GM19468 (cell line): ENCODE data around the gene UPK3B.
"Not testable (repeated sequence)": the region's sequence is repeated elsewhere in the genome, so short reads cannot be mapped to it uniquely, and the experiment has no call there.

ENCODE experiments used
- ATAC-seq: cut with Tn5 transposase; IDR thresholded peaks from one replicate; pipeline ENCODE4 v1.9.1; 2021; ENCODE audit warnings: mild to moderate bottlenecking, moderate library complexity, moderate number of reproducible peaks; ENCODE audit not compliant: unreplicated experiment; ENCODE audit errors: extremely low read depth

The UPK3B gene

GRCh38 chr7:76486618-76487017 is 23.7 kb upstream of the UPK3B start:
- ATAC-seq, result peak; percentile 98

DNA sequence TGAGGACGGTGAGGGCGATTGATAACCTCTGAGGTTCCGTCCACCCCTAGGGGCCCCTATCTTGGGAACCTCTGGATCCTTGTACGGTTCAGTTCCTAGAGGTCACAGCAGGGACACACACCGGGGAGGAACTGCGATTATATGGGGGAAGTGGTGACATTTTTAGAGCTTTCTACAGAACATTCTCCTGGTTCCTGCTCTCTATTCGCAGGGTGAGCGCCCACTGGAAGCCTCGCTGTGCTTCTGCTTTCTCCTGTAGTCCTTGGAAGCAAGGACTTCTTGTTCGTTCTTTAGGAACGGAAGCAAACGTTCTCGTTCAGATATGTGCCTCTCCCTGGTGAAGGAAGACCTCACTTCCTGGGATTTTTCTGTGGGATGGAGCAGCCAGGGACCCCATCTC is 22.4 kb upstream of the UPK3B start:
- ATAC-seq, result not testable (repeated sequence)

- ATAC-seq, result not testable (repeated sequence)
Observed at GRCh38 chr7:76492139-76492538, 18.2 kb upstream of the UPK3B start.

GRCh38 chr7:76495717-76496116 is 14.6 kb upstream of the UPK3B start:
- not testable (repeated sequence) for ATAC-seq

- ATAC-seq, result not testable (repeated sequence)
Observed at GRCh38 chr7:76497918-76498582, 12.3 kb upstream of the UPK3B start.

GRCh38 chr7:76498583-76499200 is 11.7 kb upstream of the UPK3B start:
- not testable (repeated sequence) for ATAC-seq

DNA sequence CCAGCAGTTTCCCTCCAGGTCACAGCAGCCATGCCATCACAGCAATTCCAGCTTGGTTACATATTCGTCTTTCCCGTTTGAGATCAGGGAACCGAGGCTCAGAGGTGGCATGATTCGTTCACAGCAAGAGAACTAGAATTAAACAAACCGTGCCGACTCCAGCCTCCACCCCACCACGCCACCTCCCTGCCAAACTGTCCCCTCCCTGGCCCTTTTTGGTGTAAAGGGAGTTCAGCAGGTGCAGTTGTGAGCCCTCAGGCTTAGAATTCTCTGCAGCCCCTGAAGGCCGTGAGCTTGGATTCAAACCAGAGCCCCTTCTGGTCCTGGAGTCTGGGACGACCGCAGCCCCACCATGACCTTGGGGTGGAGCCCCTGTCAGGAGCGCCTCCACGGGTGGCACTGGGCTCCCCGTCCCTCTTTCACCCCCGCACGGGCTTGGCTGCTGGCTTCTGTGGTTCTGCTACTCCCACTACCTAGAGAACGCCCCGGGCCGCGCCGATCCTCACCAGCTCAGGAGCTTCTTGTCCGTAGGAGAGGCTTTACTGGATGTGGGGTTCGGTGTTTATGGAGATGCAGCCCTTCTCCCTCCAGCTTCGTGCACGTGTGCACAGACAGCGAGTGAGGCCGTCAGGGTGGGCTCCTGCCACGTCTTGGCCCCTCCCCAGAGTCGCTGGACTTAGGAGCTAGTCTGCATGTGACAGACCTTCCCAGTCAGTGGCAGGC is 11.0 kb upstream of the UPK3B start:
- not testable (repeated sequence) for ATAC-seq

- not testable (repeated sequence) for ATAC-seq
Observed at GRCh38 chr7:76499924-76500241, 10.5 kb upstream of the UPK3B start.

GRCh38 chr7:76502224-76502623 is 8.1 kb upstream of the UPK3B start:
- not testable (repeated sequence) for ATAC-seq

DNA sequence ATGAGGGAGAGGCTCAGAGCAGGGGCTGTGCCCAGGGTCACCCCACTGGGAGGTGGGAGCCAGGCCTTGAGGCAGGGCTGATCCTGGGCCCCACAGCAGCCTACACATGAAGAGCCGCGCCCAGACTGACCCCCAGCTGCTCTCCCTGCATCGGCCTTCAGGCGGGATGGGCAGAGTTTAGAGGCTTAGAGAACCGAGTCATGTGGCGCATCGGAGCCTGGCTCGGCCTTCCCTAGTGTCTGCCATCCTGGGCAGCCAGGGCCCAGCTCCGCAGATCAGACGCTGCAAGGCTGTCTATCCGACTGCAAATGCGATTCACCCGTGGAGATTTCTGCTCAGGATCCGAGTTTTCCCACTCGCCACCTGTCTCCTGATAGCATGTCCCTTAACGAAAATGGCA is 7.5 kb upstream of the UPK3B start:
- not testable (repeated sequence) for ATAC-seq

GRCh38 chr7:76503244-76503643 is 7.1 kb upstream of the UPK3B start:
- not testable (repeated sequence) for ATAC-seq

DNA sequence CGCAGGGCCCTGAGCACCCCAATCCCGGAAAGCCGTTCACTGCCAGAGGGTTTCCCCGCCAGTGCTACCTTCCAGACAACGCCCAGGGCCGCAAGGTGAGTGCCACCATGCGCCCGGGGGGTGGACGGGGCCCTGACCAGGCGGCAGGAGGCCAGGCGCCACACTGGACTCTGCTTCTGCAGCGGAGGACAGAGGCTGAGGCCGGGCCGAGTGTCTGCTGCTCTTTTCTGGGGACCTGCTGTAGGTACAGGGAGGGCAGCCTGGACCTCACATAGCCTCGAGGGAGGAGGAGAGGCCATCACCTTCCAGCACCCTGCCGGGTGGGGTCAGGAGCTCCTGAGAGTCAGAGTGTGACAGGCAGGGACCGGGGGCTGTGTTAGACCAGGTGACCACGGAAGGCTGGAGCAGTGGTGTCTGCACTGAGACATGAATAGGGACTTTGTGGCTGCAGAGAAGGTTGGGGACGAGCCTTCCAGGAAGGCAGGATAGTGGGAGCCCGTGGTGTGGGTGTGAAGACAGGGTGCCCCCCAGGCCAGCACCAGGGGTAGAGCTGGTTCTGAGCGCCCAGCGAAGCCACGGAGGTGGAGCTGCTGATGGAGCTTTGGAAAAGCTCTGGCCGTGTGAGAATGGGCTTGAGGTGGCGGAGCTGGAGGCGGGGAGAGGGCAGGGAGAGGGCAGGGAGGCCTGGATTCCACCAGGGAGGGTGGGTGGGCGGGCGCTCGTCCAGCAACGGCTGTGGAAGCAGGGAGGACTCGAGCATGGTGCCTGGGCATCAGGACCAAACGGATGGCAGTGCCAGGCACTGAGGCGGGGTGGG is 5.8 kb upstream of the UPK3B start:
- not testable (repeated sequence) for ATAC-seq

DNA sequence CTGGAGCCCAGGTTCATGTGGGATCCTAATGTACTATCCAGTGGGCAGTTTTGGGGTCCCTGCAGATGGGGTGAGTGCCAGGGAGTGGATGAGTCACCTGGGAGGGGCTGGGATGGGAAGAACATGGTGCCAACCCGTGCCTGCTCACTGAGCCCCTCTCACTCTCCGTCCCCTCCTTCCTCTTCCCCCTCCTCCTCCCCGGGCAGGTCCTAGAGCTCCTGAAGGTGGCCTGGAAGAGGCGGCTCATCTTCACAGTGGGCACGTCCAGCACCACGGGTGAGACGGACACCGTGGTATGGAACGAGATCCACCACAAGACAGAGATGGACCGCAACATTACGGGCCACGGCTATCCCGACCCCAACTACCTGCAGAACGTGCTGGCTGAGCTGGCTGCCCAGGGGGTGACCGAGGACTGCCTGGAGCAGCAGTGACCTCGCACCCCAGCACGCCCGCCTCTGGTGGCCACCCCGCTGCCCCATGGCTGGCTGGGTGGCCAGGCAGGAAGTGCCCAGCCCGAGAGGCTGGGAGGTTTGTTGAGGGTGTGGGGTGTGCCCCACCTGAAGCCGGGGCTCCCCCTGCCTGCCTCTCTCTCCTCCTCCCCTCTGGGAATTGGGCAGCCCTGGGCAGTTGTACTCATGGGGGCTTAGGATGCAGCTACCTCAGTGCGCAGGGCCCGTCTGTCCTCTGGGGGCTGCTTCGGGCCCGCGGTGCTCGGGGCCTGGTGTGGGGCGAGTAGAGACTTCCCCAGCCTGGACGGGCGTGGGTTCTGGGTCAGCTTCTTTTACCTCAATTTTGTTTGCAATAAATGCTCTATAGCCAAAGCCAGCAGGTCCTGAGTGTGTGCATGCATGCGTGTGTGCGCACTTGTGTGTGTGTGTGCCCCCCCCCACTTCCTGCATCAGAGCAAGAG is 4.9 kb upstream of the UPK3B start:
- no peak for ATAC-seq

- ATAC-seq, result no peak
Observed at GRCh38 chr7:76506081-76506440, 4.3 kb upstream of the UPK3B start.

GRCh38 chr7:76506643-76507042 is 3.7 kb upstream of the UPK3B start:
- ATAC-seq, result not testable (repeated sequence)

DNA sequence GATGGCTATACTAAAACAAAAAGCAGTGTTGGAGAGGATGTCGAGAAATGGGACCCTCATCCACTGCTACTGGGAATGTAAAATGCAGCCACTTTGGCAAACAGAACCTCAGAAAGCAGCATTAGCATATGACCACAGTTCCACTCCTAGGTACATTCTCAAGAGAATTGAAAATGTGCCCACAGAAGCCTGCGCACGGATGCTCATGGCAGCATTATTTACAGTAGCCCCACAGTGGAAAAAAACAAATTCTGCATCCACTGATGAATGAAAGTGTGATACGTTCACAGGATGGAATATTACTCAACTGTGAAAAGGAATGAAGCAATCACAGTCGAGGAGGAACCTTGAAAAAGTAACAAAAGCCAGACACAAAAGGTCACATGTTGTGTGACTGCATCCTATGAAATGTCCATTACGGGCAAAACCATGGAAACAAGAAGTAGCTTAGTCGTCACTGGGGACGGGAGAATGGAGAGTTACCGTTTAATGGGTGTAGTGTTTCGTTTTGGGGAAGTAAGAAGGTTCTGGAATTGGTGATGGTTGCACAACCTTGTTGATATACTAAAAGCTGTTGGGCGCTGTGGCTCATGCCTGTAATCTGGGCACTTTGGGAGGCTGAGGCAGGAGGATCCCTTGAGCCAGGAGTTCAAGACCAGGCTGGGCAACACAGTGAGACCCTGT is 2.5 kb upstream of the UPK3B start:
- ATAC-seq, result no peak

- not testable (repeated sequence) for ATAC-seq
Observed at GRCh38 chr7:76511200-76511910, 1.0 kb downstream of the UPK3B start.
